Spleen (tissue), 7 donors: Measurements from ENCODE around the gene MRC1.

Experiments used
- POLR2A ChIP-seq, 3 donors: fragments of 450-650 bp; IDR thresholded peaks; one replicate each; pipeline ENCODE4 v1.5.1; 2017; ENCODE audit warnings: antibody characterized with exemption in 3 of 3, mild to moderate bottlenecking in 1 of 3
- POLR2AphosphoS5 ChIP-seq, 3 donors: sonication (generic); formaldehyde crosslinking; IDR thresholded peaks; one replicate each; pipeline ENCODE4 v1.5.1; 2017; ENCODE audit warnings: antibody characterized with exemption in 3 of 3
- TF ChIP-seq, protein P1 (sequence below), 11 experiments: fragments of 200-600 bp in 7 of 11; fragments of 450-650 bp in 4 of 11; sonication (generic) in 4 of 11; IDR thresholded peaks in 8 of 11; conservative IDR thresholded peaks in 3 of 11; 1 replicate in 7 of 11; 2 replicates in 4 of 11; pipeline versions ENCODE4 v1.4.0 to v1.8.0; 2016 to 2021; ENCODE audit warnings: antibody characterized with exemption in 11 of 11, inconsistent platforms in 4 of 11, mild to moderate bottlenecking in 1 of 11
- donor health status: DM: no; HTN: no; CAD: no; lungs with moderate emphysema.
- donor health status: DM: no; HTN: no; CAD: no.
- donor health status: DM: no; HTN: no; CAD: no.

- TF ChIP-seq POLR2AphosphoS5 (IDR thresholded peaks at IDR 0.05): no peak
- TF ChIP-seq, protein P1, sequence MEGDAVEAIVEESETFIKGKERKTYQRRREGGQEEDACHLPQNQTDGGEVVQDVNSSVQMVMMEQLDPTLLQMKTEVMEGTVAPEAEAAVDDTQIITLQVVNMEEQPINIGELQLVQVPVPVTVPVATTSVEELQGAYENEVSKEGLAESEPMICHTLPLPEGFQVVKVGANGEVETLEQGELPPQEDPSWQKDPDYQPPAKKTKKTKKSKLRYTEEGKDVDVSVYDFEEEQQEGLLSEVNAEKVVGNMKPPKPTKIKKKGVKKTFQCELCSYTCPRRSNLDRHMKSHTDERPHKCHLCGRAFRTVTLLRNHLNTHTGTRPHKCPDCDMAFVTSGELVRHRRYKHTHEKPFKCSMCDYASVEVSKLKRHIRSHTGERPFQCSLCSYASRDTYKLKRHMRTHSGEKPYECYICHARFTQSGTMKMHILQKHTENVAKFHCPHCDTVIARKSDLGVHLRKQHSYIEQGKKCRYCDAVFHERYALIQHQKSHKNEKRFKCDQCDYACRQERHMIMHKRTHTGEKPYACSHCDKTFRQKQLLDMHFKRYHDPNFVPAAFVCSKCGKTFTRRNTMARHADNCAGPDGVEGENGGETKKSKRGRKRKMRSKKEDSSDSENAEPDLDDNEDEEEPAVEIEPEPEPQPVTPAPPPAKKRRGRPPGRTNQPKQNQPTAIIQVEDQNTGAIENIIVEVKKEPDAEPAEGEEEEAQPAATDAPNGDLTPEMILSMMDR (IDR thresholded peaks at IDR 0.05 in 8 of 11, conservative IDR thresholded peaks at IDR 0.05 in 3 of 11): no peak
- no peak for TF ChIP-seq POLR2A (IDR thresholded peaks at IDR 0.05)
Observed at GRCh38 chr10:17833656-17834055, 24.5 kb downstream of the MRC1 start.
